Activated naive CD4-positive, alpha-beta T cell treated with Interleukin-2 at 50 U/mL for 16 hours (primary cell): ENCODE measurements around the gene PTPRJ.

Source experiments
- DNase-seq: peaks from one replicate; pipeline ENCODE4 v3.0.0-alpha.2; 2020

Gene PTPRJ

GRCh38 chr11:48096588-48097525 is 116.5 kb downstream of the PTPRJ start:
- no peak for DNase-seq

- DNase-seq, result no peak
Measured at GRCh38 chr11:48098024-48098423, 117.7 kb downstream of the PTPRJ start.

GRCh38 chr11:48099916-48100446 is 119.6 kb downstream of the PTPRJ start:
- DNase-seq, result no peak

- DNase-seq, result no peak
Measured at GRCh38 chr11:48101044-48101733, 120.8 kb downstream of the PTPRJ start.

- no peak for DNase-seq
Measured at GRCh38 chr11:48101958-48102357, 121.6 kb downstream of the PTPRJ start.

- no peak for DNase-seq
Measured at GRCh38 chr11:48103621-48104567, 123.5 kb downstream of the PTPRJ start.

GRCh38 chr11:48104568-48104924 is 124.2 kb downstream of the PTPRJ start:
- DNase-seq, result no peak

- DNase-seq, result no peak
Measured at GRCh38 chr11:48105096-48105990, 125.0 kb downstream of the PTPRJ start.

- no peak for DNase-seq
Measured at GRCh38 chr11:48106166-48106565, 125.8 kb downstream of the PTPRJ start.

GRCh38 chr11:48107188-48107704 is 126.9 kb downstream of the PTPRJ start:
- peak; percentile 50 for DNase-seq

- DNase-seq, result no peak
Measured at GRCh38 chr11:48108231-48109045, 128.1 kb downstream of the PTPRJ start.

- no peak for DNase-seq
Measured at GRCh38 chr11:48109046-48109666, 128.8 kb downstream of the PTPRJ start.

- no peak for DNase-seq
Measured at GRCh38 chr11:48110509-48110766, 130.1 kb downstream of the PTPRJ start.

GRCh38 chr11:48111891-48112290 is 131.5 kb downstream of the PTPRJ start:
- no peak for DNase-seq

- no peak for DNase-seq
Measured at GRCh38 chr11:48114740-48115139, 134.4 kb downstream of the PTPRJ start.

GRCh38 chr11:48116437-48117228 is 136.3 kb downstream of the PTPRJ start:
- DNase-seq, result no peak

- no peak for DNase-seq
Measured at GRCh38 chr11:48122246-48122645, 141.9 kb downstream of the PTPRJ start.

GRCh38 chr11:48122656-48123055 is 142.3 kb downstream of the PTPRJ start:
- DNase-seq, result no peak

GRCh38 chr11:48123254-48123875 is 143.0 kb downstream of the PTPRJ start:
- DNase-seq, result no peak
